Measurements from ENCODE around the gene KIF26B. TPM values are rescaled to one million over a fixed set of nuclear protein-coding genes. Genes with fewer than 3 reads are reported as not detected.

The KIF26B gene
- total RNA-seq, 3 donors from 2014 or later (not counting 1 experiment from before 2014, with no cell fraction given) = 0.16 to 0.96 (median 0.18) TPM

DNA sequence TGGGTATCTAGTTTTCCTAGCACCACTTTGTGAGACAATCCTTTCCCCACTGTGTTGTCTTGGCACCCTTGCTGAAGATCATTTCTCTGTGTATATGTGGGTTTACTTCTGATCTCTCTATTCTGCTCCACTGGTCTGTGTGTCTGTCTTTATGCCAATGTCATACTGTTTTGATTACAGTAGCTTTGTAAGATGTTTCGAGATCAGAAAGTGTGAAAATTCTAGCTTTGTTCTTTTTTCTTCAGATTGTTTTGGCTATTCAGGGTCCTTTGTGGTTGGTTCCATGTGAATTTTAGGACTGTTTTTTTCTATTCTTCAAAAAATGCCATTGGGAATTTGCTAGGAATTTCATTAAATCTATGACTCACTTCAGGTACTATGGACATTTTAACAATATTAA lies 116.2 kb downstream of the KIF26B start:
- Histone ChIP-seq H3K36me3 (ENCODE audit: control insufficient read depth, insufficient read depth, low read length) (no peaks in the 10 kb centered on the region), H3K4me3 (ENCODE audit: low read length) (no peak overlapping the region), H3K4me1 (ENCODE audit: control insufficient read depth, insufficient read depth, low read length) (no peaks in the 10 kb centered on the region), H3K27me3 (ENCODE audit: control insufficient read depth, insufficient read depth, low read length) (peaks cover 2% of the 10 kb centered on the region), H3K27ac (ENCODE audit: low read length) (no peak overlapping the region), H3K9me3 (ENCODE audit: control insufficient read depth, insufficient read depth, low read length) (no peaks in the 10 kb centered on the region)
- WGBS (ENCODE audit: insufficient coverage) = 83% methylated on average over 1 of the region's 1 CpG
- H3K36me3 Mint-ChIP-seq = no peaks in the 10 kb centered on the region
- no peaks in the 10 kb centered on the region for H3K9me3 Mint-ChIP-seq
- no peak for DNase-seq
- peaks cover 6 to 14% of the 10 kb centered on the region in 2 donors for H3K27me3 Mint-ChIP-seq (ENCODE audit: low read depth in 2 of 2)
- H3K4me3 Mint-ChIP-seq = no peak overlapping the region
- intact Hi-C loops (cut with micrococcal nuclease) = no loop called here
- TF ChIP-seq, protein P1, sequence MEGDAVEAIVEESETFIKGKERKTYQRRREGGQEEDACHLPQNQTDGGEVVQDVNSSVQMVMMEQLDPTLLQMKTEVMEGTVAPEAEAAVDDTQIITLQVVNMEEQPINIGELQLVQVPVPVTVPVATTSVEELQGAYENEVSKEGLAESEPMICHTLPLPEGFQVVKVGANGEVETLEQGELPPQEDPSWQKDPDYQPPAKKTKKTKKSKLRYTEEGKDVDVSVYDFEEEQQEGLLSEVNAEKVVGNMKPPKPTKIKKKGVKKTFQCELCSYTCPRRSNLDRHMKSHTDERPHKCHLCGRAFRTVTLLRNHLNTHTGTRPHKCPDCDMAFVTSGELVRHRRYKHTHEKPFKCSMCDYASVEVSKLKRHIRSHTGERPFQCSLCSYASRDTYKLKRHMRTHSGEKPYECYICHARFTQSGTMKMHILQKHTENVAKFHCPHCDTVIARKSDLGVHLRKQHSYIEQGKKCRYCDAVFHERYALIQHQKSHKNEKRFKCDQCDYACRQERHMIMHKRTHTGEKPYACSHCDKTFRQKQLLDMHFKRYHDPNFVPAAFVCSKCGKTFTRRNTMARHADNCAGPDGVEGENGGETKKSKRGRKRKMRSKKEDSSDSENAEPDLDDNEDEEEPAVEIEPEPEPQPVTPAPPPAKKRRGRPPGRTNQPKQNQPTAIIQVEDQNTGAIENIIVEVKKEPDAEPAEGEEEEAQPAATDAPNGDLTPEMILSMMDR (IDR thresholded peaks at IDR 0.05) = no peak
- no peak for ATAC-seq
- no peak overlapping the region for H3K27ac Mint-ChIP-seq
- no peaks in the 10 kb centered on the region for H3K4me1 Mint-ChIP-seq

DNA sequence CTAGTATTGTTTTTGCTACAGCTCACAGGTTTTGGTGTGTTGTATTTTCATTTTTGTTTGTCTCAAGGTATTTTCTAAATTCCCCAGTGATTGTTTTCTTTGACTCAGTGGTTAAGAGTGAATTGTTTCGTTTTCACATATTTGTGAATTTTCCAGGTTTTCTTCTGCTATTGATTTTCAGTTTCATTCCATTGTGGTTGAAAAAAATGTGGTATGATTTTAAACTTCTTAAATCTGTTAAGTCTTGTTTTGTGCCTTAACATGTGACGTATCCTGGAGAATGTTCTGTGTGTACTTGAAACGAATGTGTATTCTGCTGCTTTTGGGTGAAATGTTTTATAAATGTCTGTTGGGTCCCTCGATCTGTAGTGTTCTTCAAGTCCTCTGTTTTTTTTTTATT lies 117.9 kb downstream of the KIF26B start:
- Mint-ChIP-seq H3K27me3 (ENCODE audit: low read depth in 2 of 2) (peaks cover 6 to 16% of the 10 kb centered on the region in 2 donors), H3K36me3 (no peaks in the 10 kb centered on the region), H3K4me1 (no peaks in the 10 kb centered on the region), H3K4me3 (no peak overlapping the region), H3K27ac (no peak overlapping the region), H3K9me3 (no peaks in the 10 kb centered on the region)
- no peak overlapping the region for H3K4me3 ChIP-seq (ENCODE audit: low read length)
- intact Hi-C loops (cut with micrococcal nuclease) = no loop called here
- no peaks in the 10 kb centered on the region for H3K4me1 ChIP-seq (ENCODE audit: control insufficient read depth, insufficient read depth, low read length)
- 76% methylated on average over 4 of the region's 4 CpGs for WGBS (ENCODE audit: insufficient coverage)
- H3K27ac ChIP-seq (ENCODE audit: low read length) = no peak overlapping the region
- no peaks in the 10 kb centered on the region for H3K9me3 ChIP-seq (ENCODE audit: control insufficient read depth, insufficient read depth, low read length)
- H3K27me3 ChIP-seq (ENCODE audit: control insufficient read depth, insufficient read depth, low read length) = peaks cover 2% of the 10 kb centered on the region
- TF ChIP-seq, protein P1 (IDR thresholded peaks at IDR 0.05) = no peak
- ATAC-seq (no peak), DNase-seq (no peak)
- no peaks in the 10 kb centered on the region for H3K36me3 ChIP-seq (ENCODE audit: control insufficient read depth, insufficient read depth, low read length)

DNA sequence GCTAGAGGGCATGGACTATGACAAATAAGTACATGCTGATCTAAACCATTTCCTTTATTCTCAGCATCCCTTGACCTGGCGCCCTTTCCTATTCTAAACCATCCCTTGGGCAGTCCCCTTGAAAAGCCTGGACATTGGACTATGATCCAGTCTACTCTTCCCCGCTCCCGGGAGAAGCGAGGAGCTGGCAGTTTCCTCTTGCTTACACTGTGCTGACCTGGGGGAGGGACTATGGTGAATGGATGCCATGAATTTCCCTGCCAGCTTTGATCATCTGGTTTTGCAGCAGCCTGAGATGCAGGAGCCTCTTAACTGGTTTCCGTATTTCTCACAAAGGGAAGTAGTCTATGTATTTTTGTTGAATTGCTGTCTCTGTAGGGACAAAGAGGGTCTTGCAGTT lies 121.7 kb downstream of the KIF26B start:
- Mint-ChIP-seq H3K27me3 (ENCODE audit: low read depth in 2 of 2) (peaks cover 6 to 12% of the 10 kb centered on the region in 2 donors), H3K9me3 (no peaks in the 10 kb centered on the region), H3K4me3 (no peak overlapping the region), H3K36me3 (no peaks in the 10 kb centered on the region), H3K4me1 (no peaks in the 10 kb centered on the region), H3K27ac (no peak overlapping the region)
- Histone ChIP-seq H3K4me3 (ENCODE audit: low read length) (no peak overlapping the region), H3K27me3 (ENCODE audit: control insufficient read depth, insufficient read depth, low read length) (peaks cover 2% of the 10 kb centered on the region), H3K4me1 (ENCODE audit: control insufficient read depth, insufficient read depth, low read length) (no peaks in the 10 kb centered on the region), H3K36me3 (ENCODE audit: control insufficient read depth, insufficient read depth, low read length) (no peaks in the 10 kb centered on the region), H3K9me3 (ENCODE audit: control insufficient read depth, insufficient read depth, low read length) (no peaks in the 10 kb centered on the region), H3K27ac (ENCODE audit: low read length) (no peak overlapping the region)
- ATAC-seq (no peak), DNase-seq (no peak)
- WGBS (ENCODE audit: insufficient coverage) = 66% methylated on average over 5 of the region's 5 CpGs
- TF ChIP-seq, protein P1 (IDR thresholded peaks at IDR 0.05) = no peak
- intact Hi-C loops (cut with micrococcal nuclease) = no loop called here

DNA sequence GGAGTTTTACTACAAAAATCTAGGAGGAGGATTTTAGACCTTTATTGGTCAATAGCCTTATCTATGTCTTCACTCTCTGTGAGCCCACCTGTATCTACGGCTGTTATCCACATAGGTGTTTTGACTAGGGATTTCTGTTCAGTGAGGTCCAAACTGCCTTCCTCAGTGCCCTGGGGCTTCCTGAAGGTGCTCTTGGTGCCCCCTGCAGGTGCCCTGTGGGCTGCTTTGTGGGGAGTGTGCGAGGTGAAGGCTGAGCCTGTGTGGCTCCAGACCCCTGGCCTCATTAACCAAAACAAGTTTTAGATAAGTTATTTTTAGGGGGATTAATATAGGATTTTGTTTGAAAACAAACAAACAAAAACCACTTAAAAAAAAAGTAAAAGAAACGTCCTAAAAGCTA lies 122.5 kb downstream of the KIF26B start:
- intact Hi-C loops (cut with micrococcal nuclease) = no loop called here
- Mint-ChIP-seq H3K4me1 (no peaks in the 10 kb centered on the region), H3K9me3 (no peaks in the 10 kb centered on the region), H3K36me3 (no peaks in the 10 kb centered on the region), H3K27ac (no peak overlapping the region), H3K4me3 (no peak overlapping the region), H3K27me3 (ENCODE audit: low read depth in 2 of 2) (peaks cover 6 to 12% of the 10 kb centered on the region in 2 donors)
- no peaks in the 10 kb centered on the region for H3K27me3 ChIP-seq (ENCODE audit: control insufficient read depth, insufficient read depth, low read length)
- no peaks in the 10 kb centered on the region for H3K36me3 ChIP-seq (ENCODE audit: control insufficient read depth, insufficient read depth, low read length)
- TF ChIP-seq, protein P1 (IDR thresholded peaks at IDR 0.05) = no peak
- DNase-seq (no peak), ATAC-seq (no peak)
- H3K4me3 ChIP-seq (ENCODE audit: low read length) = no peak overlapping the region
- H3K4me1 ChIP-seq (ENCODE audit: control insufficient read depth, insufficient read depth, low read length) = no peaks in the 10 kb centered on the region
- H3K27ac ChIP-seq (ENCODE audit: low read length) = no peak overlapping the region
- peaks cover 1% of the 10 kb centered on the region for H3K9me3 ChIP-seq (ENCODE audit: control insufficient read depth, insufficient read depth, low read length)
- WGBS (ENCODE audit: insufficient coverage) = 75% methylated on average over 2 of the region's 3 CpGs
